Lung microvascular endothelial cell (primary cell): ENCODE measurements around the gene PRTN3. TPM values are rescaled to one million over a fixed set of nuclear protein-coding genes. Genes with fewer than 3 reads are reported as not detected.
"Not testable (repeated sequence)": the region's sequence is repeated elsewhere in the genome, so short reads cannot be mapped to it uniquely, and the experiment has no call there.

Experiments
- DNase-seq, 2 donors: peaks; one replicate each; pipeline versions ENCODE4 v3.0.0 to v3.0.0-alpha.2; 2010; ENCODE audit warnings: low read depth in 2 of 2
- total RNA-seq: library from RNA; depleted of rRNA; stranded (reverse); fragments of >200 nt; gene quantifications from 2 replicates; pipeline ENCODE4 v1.2.1, GENCODE V29; 2014

The PRTN3 gene
- total RNA-seq, 1 donor from 2014 or later: not detected

DNA sequence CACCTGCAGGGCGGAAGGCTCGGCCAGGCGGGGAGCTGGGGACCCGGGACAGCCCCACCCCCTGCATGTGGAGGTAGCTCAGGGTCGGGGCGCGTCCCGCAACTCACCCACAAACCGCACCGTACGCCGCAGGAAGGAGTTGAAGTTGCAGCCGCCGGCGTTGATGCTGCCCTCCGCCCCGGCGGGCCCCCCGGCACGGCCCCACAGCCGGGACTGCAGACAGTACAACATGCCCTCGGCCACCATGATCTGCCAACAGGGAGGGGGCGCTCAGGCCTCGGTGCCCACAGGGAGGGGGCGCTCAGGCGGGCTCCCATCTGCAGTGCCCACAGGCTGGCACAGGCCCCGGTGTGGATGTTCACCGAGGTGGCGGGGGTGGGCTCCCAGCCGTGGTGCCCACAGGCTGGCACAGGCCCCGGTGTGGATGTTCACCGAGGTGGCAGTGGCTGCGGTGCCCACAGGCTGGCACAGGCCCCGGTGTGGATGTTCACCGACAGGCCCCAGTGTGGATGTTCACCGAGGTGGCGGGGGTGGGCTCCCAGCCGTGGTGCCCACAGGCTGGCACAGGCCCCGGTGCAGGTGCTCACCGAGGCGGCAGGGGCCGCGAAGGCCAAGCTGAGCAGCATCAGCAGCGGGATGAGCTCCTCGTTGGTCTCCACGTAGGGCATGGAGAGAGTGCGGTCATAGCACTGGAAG is 25.6 kb upstream of the PRTN3 start:
- no peak for DNase-seq

DNA sequence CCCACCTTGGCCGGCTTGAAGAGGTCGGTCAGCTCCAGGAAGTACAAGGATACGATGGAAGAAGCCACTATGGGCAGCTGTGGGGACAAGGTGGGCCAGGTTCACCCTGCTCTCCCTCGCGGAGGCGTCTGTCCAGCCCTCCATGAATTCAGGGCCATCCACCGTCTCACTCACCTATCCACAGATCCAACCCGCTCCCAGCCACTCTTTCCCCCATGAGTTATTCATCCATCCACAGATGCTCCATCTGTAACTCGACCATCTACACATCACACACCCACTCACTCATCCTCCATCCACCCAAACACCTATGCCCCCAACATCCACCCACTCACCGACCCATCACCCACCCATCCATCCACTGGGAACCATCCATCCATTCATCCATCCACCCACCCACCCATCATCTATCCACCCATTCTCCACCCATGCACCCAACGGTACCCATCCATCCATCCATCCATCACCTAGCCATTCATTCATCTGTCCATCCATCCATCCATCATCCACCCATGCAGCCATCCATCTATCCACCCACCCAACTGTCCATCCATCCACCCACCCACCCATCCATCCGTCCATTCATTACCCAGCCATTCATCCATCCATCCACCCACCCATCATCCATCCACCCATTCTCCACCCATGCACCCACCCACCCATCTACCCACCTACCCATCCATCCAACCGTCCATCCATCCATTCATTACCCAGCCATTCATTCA is 24.9 kb upstream of the PRTN3 start:
- no peak for DNase-seq

DNA sequence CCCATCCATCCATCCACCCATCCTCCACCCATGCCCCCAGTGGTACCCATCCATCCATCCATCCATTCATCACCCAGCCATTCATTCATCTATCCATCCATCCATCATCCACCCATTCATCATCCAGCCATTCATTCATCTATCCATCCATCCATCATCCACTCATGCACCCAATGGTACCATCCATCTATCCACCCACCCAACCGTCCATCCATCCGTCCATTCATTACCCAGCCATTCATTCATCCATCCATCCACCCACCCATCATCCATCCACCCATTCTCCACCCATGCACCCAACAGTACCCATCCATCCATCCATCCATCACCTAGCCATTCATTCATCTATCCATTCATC is 24.3 kb upstream of the PRTN3 start:
- no peak for DNase-seq

DNA sequence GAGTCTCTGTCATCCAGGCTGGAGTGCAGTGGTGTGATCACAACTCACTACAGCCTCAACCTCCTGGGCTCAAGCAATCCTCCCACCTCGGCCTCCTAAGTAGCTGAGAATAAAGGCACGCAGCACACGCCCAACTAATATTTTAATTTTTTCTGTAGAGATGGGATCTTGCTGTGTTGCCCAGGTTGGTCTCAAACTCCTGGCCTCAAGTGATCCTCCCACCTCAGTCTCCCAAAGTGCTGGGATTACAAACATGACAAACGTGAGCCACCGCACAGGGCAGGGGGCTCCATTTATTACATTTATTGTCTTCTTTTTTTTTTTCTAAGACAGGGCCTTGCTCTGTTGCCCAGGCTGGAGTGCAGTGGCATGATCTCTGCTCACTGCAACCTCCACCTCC is 20.6 kb upstream of the PRTN3 start:
- DNase-seq: not testable (repeated sequence)

DNA sequence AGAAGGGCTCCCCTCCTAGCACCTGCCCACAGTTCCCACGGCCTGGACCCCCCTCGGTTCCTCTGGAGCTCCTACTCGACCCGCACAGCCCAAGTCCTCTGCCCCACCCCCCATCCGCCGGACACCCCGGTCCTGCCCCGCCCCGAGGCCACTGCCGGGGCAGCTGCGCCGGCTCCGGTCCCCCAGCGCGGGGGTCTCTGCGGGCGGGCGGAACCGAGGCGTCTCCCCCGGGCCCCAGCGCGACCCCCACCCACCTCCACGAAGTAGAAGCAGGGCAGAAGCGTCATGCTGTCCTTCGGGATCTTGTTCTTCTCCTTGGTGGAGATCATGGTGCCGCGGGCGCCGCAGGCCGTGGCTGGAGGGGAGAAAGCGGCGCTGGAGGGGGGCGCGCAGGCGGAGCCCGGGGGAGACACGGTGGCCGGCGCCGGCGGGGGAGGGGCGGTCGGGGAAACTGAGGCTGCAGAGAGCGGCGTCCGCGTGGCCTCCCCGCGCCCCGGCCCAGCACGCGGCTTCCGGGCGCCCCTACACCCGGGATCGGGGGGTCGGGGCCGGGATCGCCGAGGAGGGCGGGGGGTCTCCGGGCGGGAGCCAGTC is 19.5 kb upstream of the PRTN3 start:
- no peak for DNase-seq

DNA sequence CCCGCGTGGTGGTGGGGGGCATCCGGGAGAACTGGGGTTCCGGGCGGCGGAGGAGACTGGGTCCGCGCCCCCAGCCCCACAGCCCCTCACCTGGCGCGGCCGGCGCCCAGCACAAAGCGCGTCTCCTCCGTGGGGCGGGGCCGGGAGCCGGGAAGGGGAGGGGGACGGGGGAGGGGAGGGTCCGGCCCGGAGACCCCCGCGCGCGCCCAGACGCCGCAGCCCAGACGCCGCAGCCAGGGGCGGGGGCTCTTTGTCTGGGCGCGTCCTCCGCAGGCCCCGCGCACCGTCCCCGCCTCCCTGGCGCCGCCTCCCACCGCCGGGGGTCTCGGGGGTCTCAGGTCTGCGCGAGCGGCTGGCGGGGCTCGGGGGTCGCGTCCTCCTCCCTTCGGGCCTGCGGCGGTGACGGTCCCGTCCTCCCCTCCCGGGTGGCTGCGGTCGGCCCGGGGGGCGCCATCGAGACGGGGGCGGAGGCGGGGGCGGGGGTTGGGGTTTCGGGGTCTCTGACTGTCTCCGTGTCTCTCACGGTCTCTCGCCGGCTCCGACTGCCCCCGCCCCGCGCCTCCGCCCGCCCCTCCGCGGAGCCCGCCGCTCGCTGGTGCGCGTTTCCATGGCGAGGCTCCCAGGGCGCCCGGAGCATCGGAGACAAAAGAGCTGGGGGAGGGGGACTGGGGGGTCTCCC is 18.8 kb upstream of the PRTN3 start, which contains the start of gene PLPPR3:
Gene PLPPR3 (minus strand): TSS at position 131 of the 679 bp plus-strand sequence. CDS start 396 bp downstream, outside the sequence.
- DNase-seq: no peak

DNA sequence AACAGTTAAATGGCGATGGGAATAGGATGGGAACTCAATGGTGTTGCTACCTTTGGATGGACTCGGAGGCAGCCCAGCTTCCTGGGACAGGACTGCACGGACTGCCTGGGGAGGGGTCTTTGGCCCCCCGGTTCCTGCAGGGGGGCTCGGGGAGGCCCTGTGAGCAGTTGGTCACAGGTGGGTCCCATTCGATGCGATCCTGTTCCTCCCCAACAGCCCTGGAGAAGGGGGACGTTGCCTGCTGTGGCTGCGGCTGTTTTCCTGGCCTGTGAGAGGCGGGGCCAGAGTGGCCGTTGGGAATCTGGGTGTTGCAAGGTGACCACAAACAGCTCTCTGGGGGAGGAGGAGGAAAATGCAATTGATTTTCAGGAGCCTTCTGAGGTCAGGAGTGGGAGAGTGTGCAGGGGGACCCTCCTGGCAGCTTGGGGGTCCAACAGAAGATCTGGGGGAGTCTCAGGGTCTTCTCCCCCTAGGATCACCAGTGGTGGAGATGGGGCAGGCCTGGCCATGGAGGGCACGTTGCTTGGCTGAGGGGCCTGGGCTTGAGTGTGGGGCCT is 17.2 kb upstream of the PRTN3 start:
- DNase-seq: no peak

DNA sequence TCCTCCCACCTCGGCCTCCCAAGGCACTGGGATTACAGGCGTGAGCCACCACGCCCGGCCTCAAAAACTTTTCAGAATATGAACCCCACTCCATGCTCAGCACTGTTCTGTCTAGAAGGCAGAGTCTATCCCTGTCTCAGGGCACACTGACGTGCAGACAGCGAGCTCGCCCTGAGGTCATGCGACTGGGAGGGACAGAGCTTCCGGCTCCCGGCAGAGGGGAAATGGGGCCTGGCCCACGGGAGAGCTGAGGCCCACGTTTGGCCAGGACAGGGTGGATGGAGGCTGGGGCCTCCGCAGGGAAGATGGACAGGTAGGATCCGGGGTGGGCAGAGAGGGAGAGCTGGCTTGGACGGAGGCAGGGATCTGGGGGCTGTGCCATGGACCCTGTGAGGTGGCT is 15.9 kb upstream of the PRTN3 start:
- DNase-seq: no peak

DNA sequence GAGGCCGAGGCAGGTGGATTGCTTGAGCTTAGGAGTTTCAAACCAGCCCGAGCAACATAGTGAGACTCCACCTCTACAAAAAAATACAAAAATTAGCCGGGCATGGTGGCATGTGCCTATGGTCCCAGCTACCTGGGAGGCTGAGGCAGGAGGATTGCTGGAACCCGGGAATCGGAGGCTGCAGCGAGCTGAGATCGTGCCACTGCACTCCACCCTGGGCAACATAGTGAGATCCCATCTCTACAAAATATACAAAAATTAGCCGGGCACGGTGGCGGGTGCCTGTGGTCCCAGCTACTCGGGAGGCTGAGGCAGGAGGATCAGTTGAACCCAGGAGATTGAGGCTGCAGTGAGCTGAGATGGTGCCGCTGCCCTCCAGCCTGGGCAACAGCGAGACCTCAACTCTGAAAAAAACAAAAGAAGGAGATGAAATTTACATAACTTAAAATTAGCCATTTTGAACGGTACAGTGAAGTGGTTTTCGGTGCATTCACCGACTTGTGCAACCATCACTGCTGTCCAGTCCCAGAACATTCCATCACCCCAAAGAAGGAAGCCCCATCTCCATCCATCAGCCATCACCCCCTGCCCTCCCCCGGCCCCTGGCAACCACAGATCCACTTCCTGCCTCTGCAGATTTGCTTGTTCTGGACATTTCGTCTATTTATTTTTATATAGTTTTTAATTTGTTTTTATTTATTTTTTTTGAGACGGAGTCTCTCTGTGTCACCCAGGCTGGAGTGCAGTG is 14.7 kb upstream of the PRTN3 start:
- no peak for DNase-seq

DNA sequence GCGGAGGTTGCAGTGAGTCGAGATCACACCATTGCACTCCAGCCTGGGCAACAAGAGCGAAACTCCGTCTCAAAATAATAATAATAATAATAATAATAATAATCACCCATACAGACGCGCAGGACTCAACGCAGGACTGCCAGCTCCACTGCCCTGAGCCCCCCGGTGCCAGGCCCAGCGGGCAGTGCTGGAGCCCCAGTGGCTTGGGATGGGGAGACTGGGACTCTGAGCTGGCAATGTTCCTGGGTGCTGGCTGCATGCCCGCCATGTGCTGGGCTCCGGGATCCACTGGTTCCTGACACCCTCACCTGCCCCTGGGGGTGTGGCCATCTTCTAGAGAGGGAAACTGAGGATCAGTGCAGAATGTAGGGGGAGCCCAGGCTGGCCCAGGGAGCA is 13.5 kb upstream of the PRTN3 start:
- DNase-seq: no peak

DNA sequence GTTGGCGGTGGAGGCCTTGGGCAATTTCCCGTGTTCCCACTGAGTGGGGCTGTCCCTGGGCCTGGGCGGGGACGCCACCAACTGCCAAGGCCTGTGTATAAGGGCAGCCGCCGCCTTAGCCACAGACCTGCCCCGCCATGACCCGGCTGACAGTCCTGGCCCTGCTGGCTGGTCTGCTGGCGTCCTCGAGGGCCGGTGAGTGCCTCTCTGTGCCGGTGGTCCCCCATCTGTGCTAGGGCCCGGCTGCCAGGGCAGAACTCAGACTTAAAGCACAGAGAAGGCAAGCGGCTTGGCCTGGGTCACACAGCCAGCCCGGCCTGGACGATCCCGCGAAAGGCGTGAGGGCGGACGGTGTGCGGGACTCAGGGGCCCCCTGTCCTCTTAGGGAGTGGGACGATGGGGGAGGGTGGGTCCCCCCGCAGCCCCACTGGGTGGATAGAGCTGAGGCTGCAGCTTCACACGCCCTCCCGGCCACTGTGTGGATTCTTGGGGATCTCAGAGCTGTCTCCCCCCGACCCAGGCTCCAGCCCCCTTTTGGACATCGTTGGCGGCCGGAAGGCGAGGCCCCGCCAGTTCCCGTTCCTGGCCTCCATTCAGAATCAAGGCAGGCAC is 13.0 kb upstream of the PRTN3 start, which contains the start of gene AZU1:
Gene AZU1 (plus strand): TSS at position 128 of the 612 bp plus-strand sequence. CDS start 10 bp downstream, at position 138.
- DNase-seq: no peak

DNA sequence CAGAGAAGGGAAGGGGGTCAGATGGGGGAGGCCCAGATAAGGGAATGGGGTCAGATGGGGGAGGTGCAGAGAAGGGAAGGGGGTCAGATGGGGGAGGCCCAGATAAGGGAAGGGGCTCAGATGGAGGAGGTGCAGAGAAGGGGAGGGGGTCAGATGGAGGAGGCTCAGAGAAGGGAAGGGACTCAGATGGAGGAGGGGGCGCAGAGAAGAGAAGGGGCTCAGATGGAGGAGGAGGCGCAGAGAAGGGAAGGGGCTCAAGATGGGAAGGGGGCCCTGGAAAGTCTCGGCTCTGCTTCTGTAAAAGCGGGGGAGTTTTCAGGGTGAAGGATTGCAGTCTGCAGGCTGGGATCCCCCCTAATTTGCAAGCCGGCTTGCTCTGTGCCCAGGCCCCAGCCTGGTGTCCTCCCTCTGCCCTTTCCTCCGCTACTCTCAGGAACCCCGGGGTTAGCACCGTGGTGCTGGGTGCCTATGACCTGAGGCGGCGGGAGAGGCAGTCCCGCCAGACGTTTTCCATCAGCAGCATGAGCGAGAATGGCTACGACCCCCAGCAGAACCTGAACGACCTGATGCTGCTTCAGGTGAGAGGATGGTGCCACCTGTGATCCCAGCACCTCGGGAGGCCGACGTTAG is 11.6 kb upstream of the PRTN3 start:
- no peak for DNase-seq

DNA sequence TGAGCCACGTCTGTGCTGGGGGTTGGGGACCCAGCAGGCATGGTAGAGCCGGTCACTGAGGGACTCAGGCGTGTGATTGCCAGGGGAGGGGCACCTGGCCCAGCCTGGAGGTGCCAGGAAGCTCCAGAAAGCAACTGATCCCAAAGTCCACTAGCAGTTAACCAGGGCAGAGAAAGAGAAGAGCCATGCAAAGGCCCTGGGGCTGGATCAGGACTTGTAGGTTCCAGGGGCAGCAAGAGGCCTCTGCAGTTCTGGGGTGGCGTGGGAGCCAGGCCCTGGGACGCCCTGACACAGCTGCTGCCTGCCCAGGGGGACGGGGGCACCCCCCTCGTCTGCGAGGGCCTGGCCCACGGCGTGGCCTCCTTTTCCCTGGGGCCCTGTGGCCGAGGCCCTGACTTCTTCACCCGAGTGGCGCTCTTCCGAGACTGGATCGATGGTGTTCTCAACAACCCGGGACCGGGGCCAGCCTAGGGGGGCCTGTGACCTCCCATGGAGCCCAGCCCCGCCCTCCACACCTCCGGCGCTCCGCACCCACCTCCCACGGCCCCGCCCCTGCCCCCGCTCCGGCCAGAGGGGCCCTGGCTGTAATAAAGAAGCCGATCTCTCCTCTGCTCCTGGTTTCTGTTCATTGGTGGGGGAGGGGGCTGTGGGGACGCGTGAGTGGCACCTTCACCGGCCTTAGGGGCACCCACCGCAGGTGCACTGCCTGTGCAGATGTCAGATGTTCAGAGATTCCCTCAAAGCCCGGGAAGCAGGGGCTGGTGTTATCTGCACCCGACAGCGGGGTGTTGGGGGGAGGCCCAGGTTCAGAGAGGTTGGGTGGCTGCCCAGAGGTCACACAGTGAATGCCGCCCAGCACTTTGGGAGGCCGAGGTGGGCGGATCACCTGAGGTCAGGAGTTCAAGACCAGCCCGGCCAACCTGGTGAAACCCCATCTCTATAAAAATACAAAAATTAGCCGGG is 9.1 kb upstream of the PRTN3 start:
- DNase-seq: no peak

DNA sequence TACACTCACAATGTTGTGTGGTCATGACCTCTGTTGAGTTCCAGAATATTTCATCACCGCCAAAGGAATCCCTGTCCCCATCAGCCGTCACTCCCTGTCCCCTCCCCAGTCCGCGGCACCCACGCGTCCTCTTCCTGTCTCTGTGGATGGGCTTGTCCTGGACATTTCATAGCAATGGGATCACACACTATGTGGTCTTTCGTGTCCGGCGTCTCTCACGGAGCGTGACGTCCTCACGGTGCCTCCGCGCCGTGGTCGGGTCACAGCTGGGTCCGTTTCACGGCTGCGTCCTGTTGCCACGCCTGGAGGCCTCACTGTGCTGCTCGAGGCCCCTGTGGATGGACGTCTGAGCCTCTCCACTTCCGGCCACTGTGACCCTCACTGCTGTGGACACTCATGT is 6.6 kb upstream of the PRTN3 start:
- no peak for DNase-seq

DNA sequence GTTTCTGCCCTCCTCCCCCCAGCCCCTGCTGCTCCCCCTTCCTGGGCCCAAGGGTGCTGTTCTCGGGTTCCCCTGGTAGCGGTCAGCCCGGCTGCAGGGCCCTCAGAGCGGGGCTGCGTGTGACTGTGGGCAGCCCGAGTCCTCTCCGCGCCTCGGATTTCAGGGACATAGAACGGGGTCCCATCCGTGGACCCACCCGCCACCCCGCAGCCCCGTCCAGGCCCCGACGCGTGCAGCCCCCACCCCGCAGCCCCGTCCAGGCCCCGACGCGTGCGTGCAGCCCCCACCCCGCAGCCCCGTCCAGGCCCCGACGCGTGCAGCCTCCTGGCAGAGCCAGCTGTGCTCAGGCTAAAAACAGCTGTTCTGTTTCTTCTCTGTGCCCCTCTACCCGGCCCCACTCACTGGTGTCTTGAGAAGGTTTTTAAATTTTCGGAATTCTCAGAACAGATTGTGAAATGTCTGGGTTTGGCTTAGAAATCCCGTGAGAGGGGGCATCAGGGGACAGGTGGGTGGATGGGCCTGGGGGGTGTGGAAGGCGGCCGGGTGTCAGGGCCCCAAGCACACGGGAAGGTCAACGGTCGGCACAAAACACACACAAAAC is 5.5 kb upstream of the PRTN3 start:
- no peak for DNase-seq

DNA sequence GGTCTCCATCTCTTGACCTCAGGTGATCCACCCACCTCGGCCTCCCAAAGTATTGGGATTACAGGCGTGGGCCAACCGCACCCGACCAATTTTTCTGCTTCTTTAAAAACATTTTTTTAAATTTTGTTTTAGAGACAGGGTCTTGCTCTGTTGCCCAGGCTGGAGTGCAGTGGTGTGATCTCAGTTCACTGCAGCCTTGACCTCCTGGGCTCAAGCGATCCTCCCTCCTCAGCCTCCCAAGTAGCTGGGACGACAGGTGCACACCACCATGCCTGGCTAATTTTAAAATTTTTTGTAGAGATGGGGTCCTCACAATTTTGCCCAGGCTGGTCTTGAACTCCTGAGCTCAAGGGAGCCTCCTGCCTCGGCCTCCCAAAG is 2.0 kb downstream of the PRTN3 start:
- DNase-seq: not testable (repeated sequence)

DNA sequence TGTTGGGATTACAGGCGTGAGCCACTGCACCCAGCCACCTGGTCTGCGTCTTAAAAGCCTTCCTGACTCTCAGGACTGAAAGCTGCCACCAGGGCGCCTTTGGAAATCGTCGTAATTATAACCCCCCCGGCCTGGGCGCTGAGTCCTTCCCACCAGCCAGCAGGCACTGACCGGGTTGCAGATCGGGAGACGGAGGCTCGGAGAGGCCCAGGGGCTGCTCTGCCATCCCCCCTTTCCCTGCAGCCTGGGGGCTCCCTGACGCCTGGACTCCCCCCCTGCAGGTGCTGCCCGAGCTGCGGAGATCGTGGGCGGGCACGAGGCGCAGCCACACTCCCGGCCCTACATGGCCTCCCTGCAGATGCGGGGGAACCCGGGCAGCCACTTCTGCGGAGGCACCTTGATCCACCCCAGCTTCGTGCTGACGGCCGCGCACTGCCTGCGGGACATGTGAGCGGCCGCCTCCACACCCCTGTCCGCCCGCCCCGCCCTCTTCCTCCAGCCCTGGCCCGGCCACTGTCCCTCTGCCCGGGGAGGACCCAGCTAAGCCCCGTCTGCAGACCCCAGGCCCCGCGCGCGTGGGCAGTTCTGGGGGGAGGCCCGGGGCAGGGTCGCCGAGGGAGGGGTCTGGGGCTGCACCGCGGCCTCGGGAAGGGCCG is 2.5 kb downstream of the PRTN3 start:
- peak in 1 of 2 donors; percentile 18 for DNase-seq
